ENCODE data around the gene FAM50A. TPM values are rescaled to one million over a fixed set of nuclear protein-coding genes. Genes with fewer than 3 reads are reported as not detected.
A peak's percentile ranks its signal among the peaks of the same experiment; 100 is the strongest.

Gene FAM50A
- total RNA-seq, 2 donors from 2014 or later, result 49.3 to 71.4 TPM

DNA sequence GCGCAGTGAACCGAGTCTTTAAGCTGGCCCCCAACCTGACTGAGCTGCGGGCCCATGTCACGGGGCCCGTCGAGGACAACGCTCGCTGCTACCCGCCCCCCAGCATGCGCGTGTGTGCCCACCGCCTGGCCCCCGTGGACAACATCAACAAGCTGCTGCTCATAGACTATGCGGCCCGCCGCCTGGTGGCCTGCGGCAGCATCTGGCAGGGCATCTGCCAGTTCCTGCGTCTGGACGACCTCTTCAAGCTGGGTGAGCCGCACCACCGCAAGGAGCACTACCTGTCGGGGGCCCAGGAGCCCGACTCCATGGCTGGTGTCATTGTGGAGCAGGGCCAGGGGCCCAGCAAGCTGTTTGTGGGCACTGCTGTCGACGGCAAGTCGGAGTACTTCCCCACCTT lies 16.4 kb downstream of the FAM50A start:
- Mint-ChIP-seq H3K4me3 (peak overlapping the region; percentile 74), H3K36me3 (ENCODE audit: low read depth) (peaks cover 28% of the 10 kb centered on the region), H3K27ac (no peak overlapping the region), H3K9me3 (no peaks in the 10 kb centered on the region), H3K27me3 (no peaks in the 10 kb centered on the region), H3K4me1 (no peaks in the 10 kb centered on the region)
- ATAC-seq (replicated peaks), result no peak

DNA sequence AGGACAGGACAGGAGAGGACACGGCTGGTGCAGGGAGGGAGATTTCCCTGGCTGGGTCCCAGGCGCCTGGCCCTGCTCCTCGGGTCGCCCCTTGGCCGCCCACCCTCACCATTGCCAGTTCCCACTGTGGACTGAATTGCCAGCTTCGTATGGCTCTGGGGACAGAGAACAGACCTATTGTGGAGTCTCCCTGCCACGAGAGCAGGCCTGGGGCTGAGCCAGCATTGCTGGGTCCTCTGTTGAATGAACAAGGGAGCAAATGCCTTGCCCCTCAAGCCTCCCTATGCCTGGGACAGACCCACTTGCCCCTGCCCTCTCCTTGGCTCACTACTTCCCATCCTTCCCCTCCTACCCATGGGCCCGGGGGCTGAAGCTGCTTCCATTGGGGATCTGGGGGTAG lies 18.5 kb downstream of the FAM50A start:
- no peaks in the 10 kb centered on the region for H3K4me1 Mint-ChIP-seq
- H3K9me3 Mint-ChIP-seq, result no peaks in the 10 kb centered on the region
- peaks cover 32% of the 10 kb centered on the region for H3K36me3 Mint-ChIP-seq (ENCODE audit: low read depth)
- no peak overlapping the region for H3K4me3 Mint-ChIP-seq
- H3K27ac Mint-ChIP-seq, result no peak overlapping the region
- H3K27me3 Mint-ChIP-seq, result no peaks in the 10 kb centered on the region
- ATAC-seq (replicated peaks), result no peak

DNA sequence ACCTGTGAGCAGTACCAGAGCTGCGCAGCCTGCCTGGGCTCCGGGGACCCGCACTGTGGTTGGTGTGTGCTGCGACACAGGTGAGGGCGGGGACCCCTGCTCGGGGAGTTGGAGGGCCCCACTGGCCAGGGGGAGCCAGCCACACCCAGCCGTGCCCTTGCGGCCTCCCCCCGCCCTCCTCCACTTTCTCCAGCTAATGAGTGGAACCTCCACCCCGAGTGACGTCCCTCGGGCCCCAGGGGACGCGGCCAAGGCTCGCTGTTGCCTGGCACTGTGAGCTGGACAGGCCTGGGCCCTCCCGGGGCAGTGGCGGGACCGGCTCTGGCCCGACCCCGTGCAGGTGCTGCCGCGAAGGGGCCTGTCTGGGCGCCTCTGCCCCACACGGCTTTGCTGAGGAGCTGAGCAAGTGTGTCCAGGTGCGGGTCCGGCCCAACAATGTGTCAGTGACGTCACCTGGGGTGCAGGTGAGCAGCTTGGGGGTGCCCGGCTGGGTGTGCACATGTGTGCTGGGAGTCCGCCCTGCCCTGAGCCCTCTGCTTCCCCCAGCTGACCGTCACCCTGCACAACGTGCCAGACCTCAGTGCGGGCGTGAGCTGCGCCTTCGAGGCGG lies 19.8 kb downstream of the FAM50A start:
- no peak for ATAC-seq (replicated peaks)
- Mint-ChIP-seq H3K4me1 (no peaks in the 10 kb centered on the region), H3K36me3 (ENCODE audit: low read depth) (peaks cover 28% of the 10 kb centered on the region), H3K4me3 (no peak overlapping the region), H3K27me3 (no peaks in the 10 kb centered on the region), H3K27ac (no peak overlapping the region), H3K9me3 (no peaks in the 10 kb centered on the region)

DNA sequence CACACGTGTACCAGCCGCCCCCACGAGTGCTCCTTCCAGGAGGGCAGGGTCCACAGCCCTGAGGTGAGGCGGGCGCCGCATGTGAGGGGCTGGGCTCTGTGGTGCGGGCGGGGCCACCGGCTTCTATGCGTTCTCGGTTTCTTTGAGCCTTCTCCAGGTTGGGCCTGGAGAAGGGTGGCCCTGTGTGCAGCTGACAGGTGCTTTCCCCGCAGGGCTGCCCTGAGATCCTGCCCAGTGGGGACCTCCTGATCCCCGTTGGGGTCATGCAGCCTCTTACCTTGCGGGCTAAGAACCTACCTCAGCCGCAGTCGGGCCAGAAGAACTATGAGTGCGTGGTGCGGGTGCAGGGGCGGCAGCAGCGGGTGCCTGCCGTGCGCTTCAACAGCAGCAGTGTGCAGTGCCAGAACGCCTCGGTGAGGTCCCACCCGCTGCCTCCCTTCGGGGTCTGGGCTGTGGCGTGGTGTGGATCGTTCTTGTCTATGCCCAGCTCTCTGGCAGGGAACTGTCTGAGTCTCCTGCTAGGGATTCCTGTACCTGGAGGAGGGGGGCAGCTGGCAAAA lies 20.9 kb downstream of the FAM50A start:
- Mint-ChIP-seq H3K4me1 (no peaks in the 10 kb centered on the region), H3K27me3 (no peaks in the 10 kb centered on the region), H3K36me3 (ENCODE audit: low read depth) (peaks cover 30% of the 10 kb centered on the region), H3K27ac (no peak overlapping the region), H3K4me3 (no peak overlapping the region), H3K9me3 (no peaks in the 10 kb centered on the region)
- no peak for ATAC-seq (replicated peaks)

DNA sequence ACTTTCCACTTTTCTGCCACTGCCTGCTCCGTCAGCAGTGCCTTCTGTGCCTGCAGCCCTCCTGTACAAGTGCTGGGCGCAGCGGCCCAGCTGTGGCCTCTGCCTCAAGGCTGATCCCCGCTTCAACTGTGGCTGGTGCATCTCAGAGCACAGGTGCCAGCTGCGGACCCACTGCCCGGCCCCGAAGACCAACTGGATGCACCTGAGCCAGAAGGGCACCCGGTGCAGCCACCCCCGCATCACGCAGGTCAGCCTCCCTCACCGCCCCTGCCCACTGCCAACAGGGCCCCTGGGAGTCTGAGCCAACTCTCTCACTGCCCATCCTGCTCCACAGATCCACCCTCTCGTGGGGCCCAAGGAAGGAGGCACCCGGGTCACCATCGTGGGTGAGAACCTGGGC lies 21.7 kb downstream of the FAM50A start:
- Mint-ChIP-seq H3K36me3 (ENCODE audit: low read depth) (peaks cover 38% of the 10 kb centered on the region), H3K4me1 (no peaks in the 10 kb centered on the region), H3K27ac (no peak overlapping the region), H3K4me3 (no peak overlapping the region), H3K9me3 (no peaks in the 10 kb centered on the region), H3K27me3 (no peaks in the 10 kb centered on the region)
- no peak for ATAC-seq (replicated peaks)

DNA sequence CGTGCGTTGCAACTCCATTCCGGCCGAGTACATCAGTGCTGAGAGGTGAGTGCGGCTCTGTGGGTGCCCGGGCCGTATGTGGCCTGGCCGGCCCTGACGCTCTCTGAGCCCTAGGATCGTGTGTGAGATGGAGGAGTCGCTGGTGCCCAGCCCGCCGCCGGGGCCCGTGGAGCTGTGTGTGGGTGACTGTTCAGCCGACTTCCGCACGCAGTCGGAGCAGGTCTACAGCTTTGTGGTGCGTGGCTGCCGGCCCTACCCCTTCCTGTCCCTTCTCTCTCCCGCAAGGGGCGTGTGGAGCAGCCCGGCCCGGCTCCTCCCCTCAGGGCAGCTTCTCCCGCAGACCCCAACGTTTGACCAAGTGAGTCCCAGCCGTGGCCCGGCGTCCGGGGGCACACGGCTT lies 22.1 kb downstream of the FAM50A start:
- no peak for ATAC-seq (replicated peaks)
- H3K27ac Mint-ChIP-seq, result no peak overlapping the region
- no peak overlapping the region for H3K4me3 Mint-ChIP-seq
- H3K9me3 Mint-ChIP-seq, result no peaks in the 10 kb centered on the region
- no peaks in the 10 kb centered on the region for H3K4me1 Mint-ChIP-seq
- peaks cover 37% of the 10 kb centered on the region for H3K36me3 Mint-ChIP-seq (ENCODE audit: low read depth)
- H3K27me3 Mint-ChIP-seq, result no peaks in the 10 kb centered on the region

DNA sequence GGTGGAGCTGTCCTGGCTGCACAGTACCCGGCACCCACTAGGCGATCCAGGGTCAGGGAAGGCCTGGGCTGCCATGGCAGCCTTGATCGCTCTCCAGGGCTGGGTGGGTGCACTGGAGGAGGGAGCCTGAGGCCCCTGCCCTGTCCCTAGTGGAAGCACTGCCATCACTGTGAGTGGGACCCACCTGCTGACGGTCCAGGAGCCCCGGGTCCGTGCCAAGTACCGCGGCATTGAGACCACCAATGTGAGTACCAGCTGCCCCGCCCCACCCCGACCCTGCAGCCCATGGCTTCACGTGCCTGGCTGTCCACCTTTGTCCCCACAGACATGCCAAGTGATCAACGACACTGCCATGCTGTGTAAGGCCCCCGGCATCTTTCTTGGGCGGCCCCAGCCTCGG lies 23.0 kb downstream of the FAM50A start:
- H3K4me1 Mint-ChIP-seq, result no peaks in the 10 kb centered on the region
- H3K27ac Mint-ChIP-seq, result no peak overlapping the region
- no peak overlapping the region for H3K4me3 Mint-ChIP-seq
- no peak for ATAC-seq (replicated peaks)
- no peaks in the 10 kb centered on the region for H3K9me3 Mint-ChIP-seq
- H3K27me3 Mint-ChIP-seq, result no peaks in the 10 kb centered on the region
- peaks cover 29% of the 10 kb centered on the region for H3K36me3 Mint-ChIP-seq (ENCODE audit: low read depth)

DNA sequence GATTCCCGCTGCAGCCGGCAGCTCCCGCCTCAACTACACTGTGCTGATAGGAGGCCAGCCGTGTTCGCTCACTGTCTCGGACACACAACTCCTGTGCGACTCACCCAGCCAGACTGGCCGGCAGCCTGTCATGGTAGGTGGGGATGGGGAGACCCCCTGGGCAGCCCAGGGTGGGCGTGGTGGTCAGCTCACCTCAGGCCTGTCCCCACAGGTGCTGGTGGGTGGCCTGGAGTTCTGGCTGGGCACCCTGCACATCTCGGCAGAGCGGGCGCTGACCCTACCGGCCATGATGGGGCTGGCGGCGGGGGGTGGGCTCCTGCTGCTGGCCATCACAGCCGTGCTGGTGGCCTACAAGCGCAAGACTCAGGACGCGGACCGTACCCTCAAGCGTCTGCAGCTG lies 23.6 kb downstream of the FAM50A start:
- peaks cover 26% of the 10 kb centered on the region for H3K36me3 Mint-ChIP-seq (ENCODE audit: low read depth)
- H3K27ac Mint-ChIP-seq, result no peak overlapping the region
- no peaks in the 10 kb centered on the region for H3K4me1 Mint-ChIP-seq
- no peaks in the 10 kb centered on the region for H3K9me3 Mint-ChIP-seq
- no peak for ATAC-seq (replicated peaks)
- no peak overlapping the region for H3K4me3 Mint-ChIP-seq
- H3K27me3 Mint-ChIP-seq, result no peaks in the 10 kb centered on the region

DNA sequence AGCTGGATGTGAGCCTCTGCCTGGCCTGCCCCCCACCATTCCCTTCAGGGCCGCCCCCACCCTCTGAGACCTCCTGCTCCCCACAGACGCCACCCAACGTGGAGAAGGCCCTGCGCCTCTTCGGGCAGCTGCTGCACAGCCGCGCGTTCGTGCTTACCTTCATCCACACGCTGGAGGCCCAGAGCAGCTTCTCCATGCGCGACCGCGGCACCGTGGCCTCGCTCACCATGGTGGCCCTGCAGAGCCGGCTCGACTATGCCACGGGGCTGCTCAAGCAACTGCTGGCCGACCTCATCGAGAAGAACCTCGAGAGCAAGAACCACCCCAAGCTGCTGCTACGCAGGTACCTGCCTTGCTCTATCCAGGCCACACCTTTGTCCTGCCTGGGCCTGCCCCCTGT lies 24.3 kb downstream of the FAM50A start:
- no peak for ATAC-seq (replicated peaks)
- Mint-ChIP-seq H3K27ac (no peak overlapping the region), H3K36me3 (ENCODE audit: low read depth) (peaks cover 31% of the 10 kb centered on the region), H3K4me1 (no peaks in the 10 kb centered on the region), H3K27me3 (no peaks in the 10 kb centered on the region), H3K9me3 (no peaks in the 10 kb centered on the region), H3K4me3 (no peak overlapping the region)

DNA sequence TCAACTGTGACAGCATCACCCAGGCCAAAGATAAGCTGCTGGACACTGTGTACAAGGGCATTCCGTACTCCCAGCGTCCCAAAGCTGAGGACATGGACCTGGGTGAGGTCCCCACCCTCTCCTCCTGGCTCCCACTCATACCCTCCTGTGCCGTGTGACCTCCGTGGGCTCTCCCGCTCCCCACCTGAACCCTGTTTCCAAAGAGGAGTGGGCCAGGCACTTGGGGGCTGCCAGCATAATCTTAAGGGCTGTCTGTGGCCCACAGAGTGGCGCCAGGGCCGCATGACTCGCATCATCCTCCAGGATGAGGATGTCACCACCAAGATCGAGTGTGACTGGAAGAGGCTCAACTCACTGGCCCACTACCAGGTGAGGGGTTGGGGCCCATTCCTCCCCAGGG lies 25.2 kb downstream of the FAM50A start:
- Mint-ChIP-seq H3K4me3 (no peak overlapping the region), H3K9me3 (no peaks in the 10 kb centered on the region), H3K27ac (no peak overlapping the region), H3K36me3 (ENCODE audit: low read depth) (peaks cover 36% of the 10 kb centered on the region), H3K27me3 (no peaks in the 10 kb centered on the region), H3K4me1 (no peaks in the 10 kb centered on the region)
- ATAC-seq (replicated peaks), result no peak

DNA sequence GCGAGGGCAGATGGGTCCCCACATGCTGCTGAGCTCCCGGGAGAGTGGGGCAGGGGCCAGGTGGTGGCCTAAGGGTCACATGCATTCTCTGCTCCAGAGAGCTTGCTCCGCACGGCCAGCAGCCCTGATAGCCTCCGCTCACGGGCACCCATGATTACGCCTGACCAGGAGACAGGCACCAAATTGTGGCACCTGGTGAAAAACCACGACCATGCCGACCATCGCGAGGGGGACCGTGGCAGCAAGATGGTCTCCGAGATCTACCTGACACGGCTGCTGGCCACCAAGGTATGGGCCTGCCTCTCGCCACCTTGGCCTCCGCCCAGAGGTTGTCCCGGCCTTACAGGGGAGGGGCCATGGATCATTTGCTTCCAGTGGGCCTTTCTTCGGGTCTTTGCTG lies 25.9 kb downstream of the FAM50A start:
- Mint-ChIP-seq H3K27ac (no peak overlapping the region), H3K36me3 (ENCODE audit: low read depth) (peaks cover 30% of the 10 kb centered on the region), H3K4me1 (no peaks in the 10 kb centered on the region), H3K4me3 (no peak overlapping the region), H3K27me3 (no peaks in the 10 kb centered on the region), H3K9me3 (no peaks in the 10 kb centered on the region)
- no peak for ATAC-seq (replicated peaks)

DNA sequence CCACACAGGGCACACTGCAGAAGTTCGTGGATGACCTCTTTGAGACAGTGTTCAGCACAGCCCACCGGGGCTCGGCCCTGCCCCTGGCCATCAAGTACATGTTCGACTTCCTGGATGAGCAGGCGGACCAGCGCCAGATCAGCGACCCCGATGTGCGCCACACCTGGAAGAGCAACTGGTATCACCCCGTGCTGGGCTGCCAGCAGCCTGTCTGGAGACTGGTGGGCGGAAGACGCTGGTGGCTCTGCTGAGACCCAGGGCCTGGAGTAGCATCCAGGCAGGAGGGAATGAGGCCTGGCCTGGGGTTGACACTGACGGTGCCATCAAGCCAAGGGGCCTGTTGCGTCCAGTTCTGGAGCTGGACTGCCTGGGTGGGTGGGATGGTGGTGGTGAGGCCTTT lies 26.5 kb downstream of the FAM50A start:
- H3K4me3 Mint-ChIP-seq, result no peak overlapping the region
- no peak for ATAC-seq (replicated peaks)
- H3K36me3 Mint-ChIP-seq (ENCODE audit: low read depth), result peaks cover 30% of the 10 kb centered on the region
- H3K27ac Mint-ChIP-seq, result no peak overlapping the region
- no peaks in the 10 kb centered on the region for H3K27me3 Mint-ChIP-seq
- H3K4me1 Mint-ChIP-seq, result no peaks in the 10 kb centered on the region
- H3K9me3 Mint-ChIP-seq, result no peaks in the 10 kb centered on the region

DNA sequence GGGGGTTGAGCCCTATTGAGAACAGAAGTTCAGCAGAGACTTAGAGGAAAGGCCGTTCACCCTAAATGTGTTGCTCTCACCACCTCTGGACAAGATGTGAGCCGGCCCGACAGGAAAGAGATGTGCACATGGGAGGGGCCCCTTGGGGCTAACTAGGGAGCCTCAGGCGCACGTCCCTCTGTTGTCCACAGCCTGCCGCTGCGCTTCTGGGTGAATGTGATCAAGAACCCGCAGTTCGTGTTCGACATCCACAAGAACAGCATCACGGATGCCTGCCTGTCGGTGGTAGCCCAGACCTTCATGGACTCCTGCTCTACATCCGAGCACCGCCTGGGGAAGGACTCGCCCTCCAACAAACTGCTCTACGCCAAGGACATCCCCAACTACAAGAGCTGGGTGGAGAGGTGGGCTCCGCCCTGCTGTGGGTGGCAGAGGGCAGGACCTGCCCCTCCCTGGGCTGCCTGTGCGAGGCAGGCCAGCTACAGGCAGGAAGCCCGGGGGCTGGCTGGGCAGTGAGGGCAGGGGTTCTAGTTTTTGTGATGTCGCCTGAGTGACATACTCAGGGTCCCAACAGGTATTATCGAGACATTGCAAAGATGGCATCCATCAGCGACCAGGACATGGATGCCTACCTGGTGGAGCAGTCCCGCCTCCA lies 27.1 kb downstream of the FAM50A start:
- H3K27ac Mint-ChIP-seq, result no peak overlapping the region
- H3K9me3 Mint-ChIP-seq, result no peaks in the 10 kb centered on the region
- no peaks in the 10 kb centered on the region for H3K27me3 Mint-ChIP-seq
- H3K36me3 Mint-ChIP-seq (ENCODE audit: low read depth), result peaks cover 28% of the 10 kb centered on the region
- no peaks in the 10 kb centered on the region for H3K4me1 Mint-ChIP-seq
- no peak overlapping the region for H3K4me3 Mint-ChIP-seq
- no peak for ATAC-seq (replicated peaks)

DNA sequence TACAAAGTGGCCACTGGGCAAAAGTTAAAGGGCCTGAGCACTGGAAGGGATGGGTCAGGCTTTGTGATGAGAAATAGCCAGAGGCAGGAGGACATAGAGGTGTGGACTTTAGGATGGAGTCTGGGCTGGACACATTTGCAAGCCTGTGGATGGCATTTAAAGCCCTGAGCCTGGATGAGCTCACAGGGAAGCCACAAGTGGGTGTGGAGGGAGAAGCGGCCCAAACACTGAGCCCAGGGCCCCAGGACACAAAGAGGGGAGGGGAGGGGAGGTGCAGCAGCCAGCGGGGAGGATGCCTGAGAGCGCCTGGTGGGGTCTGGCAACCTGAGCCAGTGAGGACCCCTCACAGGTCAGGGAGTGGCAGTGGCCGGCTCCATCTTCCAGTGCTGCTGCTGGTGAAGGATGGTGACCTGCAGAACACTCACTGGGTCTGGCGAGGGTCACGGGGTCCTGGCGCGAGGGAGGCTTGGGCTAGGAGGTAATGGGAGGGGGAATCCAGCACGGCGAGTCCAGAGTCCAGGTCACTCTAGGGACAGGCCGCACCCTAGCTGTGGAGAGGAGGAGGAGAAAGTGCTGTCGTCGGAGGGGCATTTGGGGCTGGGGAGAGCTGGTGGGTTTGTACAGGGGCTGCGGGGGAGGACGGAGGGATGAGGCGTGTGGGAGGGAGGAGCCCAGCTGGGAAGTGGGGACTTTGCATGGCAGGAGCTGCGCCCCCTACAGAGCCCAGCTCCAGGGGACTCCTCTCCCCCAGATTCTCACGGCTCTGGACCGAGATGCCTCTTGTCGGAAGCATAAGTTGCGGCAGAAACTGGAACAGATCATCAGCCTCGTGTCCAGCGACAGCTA lies 28.1 kb downstream of the FAM50A start:
- no peak overlapping the region for H3K4me3 Mint-ChIP-seq
- H3K36me3 Mint-ChIP-seq (ENCODE audit: low read depth), result peaks cover 32% of the 10 kb centered on the region
- no peaks in the 10 kb centered on the region for H3K4me1 Mint-ChIP-seq
- H3K27me3 Mint-ChIP-seq, result no peaks in the 10 kb centered on the region
- H3K9me3 Mint-ChIP-seq, result no peaks in the 10 kb centered on the region
- ATAC-seq (replicated peaks), result no peak
- H3K27ac Mint-ChIP-seq, result no peak overlapping the region

Data from activated T-helper 17 cell treated with anti-CD3 and anti-CD28 coated beads, Interleukin-2, amount 50 U/mL, for 72 hours (primary cell).